H1 (cell line): ENCODE data around the gene RHBDL2.

Experiments used
- EZH2 ChIP-seq: fragments of 200-600 bp; sonication (generic); IDR thresholded peaks from 2 replicates; pipeline ENCODE4 v1.7.1; 2012; ENCODE audit warnings: low read depth, mild to moderate bottlenecking, moderate library complexity, low read length, inconsistent platforms; ENCODE audit not compliant: severe bottlenecking
- SRF ChIP-seq: IDR thresholded peaks from 2 replicates; pipeline ENCODE4 v1.6.1; 2011; ENCODE audit warnings: mild to moderate bottlenecking, low read depth, low read length, moderate library complexity

GRCh38 chr1:38929054-38929453 lies 12.6 kb downstream of the RHBDL2 start:
- TF ChIP-seq SRF (no peak), EZH2 (no peak)
